Measurements from ENCODE around the gene ZFAND3.

The ZFAND3 gene

DNA sequence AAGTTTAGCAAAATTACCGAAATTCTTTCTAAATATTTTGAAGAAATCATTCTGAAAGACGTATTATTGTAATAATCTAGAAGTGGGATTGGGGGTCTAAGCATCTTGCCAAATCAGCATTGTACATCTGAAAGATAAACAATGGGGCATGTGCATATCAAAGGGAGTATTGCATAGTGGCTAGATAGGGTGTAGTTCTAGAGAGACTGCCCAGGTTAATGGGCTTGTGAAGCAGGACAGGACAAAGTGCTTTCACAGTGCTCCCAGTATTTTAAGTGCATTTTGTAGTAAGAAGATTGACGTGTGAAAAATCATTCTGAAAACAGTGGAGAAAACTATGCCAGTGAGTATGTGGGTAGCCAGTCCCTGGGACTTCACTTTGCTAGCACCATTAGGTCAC, 236.8 kb downstream of the ZFAND3 start:
- no peak for DNase-seq

DNA sequence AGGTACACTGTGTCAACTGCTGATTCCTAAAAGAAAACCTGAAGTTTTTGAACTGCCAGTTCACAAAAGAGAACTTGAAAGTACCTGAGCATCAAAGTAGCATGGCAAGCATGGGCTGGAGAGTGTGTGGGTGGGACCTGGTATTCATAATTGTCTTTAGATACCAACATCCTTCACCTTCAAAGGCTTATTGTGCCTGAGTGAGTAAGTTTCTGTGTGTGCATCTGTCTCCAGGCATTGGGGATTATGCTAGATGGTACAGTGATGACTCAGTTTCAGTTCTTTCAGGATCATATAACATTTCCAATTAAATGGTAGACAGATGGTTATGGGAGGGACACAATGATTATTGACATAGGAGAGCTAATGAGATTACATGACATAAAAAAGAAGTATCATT, 238.5 kb downstream of the ZFAND3 start:
- DNase-seq = no peak

DNA sequence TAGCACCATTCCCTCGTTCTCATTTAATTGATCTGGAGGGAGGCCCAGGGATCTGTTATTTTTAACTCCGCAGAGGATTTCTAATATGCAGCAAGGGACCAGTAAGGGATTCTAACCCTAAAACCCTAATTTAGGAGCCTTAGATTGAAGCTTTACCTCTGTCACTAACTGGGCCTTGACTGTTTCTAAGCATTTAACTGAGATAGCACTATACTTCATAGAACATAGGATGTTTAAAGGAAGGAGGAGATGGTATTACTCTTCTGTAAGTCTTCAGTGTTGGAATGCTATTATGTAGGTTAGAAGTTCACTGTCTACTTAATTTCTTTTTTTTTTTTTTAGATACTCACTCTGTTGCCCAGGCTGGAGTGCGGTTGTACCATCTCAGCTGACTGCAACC, 242.5 kb downstream of the ZFAND3 start:
- DNase-seq = no peak

DNA sequence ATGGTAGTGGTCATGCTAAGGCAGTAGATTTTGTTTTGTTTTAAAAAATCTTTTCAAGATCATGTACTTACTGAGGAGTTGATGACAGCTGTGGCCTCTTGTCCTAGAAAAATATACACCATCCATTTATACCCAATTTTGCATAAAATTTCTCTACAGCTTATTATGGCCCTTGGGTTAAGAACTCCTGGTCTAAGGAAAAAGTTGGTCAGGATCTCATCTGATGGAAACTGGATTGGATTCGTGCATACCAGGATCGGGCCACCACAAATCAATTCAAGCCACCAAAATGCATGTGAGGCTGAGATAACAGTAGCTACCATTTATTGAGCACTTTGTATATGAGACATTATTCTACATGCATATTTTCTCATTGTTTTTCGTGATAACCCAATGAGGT, 244.4 kb downstream of the ZFAND3 start:
- DNase-seq = no peak

DNA sequence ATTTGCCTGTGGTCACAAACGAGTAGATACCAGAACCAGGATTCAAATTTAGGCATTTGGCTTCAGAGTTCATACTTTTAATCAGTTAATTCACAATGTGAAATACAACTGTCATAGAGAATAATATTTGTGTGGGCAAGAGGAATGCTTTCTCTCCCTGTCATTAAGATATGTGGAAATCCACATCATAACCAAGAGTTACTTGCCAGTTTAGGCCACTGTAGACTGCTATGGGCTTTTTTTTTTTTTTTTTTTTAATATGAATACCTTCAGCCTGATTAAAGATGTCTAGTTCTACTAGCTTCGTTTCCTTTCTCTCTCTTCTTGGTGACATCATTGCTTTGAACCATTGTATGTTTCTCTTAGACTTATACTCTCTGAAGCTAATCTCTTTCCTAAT, 244.9 kb downstream of the ZFAND3 start:
- DNase-seq = no peak

DNA sequence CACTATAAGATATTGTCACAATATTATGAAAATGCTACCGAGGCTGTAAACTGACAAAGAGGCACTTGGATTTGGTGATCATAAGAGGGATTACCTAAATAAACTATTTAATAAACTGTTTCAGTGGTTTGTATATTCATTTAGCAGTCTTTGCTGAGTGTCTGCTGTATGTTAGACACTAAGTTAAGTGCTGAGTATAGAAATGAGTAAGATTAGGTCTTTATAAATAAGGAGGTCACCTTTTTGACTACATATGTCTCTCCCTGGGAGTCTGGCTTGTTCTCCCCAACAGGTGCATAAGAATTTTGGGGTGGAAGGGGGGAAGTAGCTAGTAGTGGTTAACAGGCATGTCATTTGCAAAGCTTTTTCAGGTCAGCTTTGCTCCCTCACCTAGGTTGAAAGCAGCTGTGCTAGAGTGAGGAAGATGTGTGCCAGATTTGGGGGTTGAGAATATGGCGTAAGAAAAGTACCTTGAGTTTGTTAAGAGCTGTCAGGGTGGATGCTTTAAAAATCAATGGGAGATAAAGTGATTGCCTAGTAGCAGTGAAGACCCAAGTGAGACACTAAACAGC, 246.3 kb downstream of the ZFAND3 start:
- DNase-seq = no peak

DNA sequence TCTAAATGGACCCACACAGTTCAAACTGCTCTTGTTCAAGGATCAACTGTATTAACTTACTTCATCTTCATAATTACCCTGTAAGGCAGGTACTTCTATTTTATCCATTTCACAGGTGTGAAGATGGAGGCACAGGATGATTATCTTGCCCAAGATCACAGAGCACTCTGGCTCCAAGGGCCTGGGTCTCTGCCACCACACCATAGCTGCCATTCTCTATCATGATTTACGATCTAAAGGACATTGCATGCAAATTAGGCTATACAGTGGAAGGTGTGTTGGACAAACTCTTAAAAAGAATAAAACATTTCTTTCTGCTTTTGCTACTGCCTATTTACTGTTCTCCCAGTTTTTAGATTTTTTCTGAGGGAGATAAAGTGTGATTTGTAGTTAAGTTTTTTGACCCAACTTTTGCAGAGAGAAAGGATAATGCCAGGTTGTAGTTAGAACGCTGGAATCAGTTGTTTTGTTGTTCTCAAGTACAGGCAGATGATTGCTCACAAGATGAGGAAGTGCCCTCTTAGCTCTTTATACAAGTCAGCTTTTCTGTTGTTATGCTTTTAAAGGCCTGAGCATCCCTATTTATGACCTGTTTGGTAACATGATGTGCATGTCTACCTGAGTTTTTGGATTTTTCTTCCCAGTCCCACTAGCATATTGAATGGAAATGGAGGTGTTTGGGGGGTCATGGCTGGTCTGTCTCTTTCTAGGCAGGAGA, 247.9 kb downstream of the ZFAND3 start:
- no peak for DNase-seq

DNA sequence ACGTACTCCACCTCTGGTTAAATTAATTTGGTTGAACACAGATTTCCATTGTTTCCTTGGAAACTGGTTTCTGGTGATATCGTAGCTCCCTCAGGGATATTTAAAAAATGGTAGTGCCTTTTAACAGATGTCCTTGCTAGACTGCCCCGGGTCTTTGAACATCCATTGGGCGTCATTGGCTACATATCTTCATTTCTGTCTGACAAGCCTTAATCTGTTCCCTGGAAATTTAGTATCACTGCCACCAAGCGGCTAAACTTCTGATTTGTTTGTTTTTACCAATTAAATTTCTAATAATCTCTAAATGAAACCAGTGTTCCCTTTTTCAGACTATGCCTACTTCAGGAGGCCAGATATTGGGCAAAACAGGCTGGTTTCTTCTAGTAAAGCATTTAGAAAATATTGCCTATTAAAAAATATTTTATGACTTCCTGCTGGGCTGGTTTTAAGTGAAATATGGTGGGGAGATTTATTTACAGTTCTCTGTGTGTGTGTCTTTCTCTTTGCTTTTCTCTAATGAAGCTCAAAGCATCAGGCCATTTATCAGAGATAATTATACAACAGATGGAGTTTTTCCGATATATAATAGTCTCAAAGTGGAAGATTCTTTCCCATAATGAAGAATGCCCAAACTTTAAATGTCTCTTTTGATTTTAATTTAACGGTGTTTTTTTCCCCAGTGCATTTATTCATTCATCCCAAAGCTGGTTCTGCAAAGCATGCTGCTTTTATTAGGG, 249.5 kb downstream of the ZFAND3 start:
- DNase-seq = peak; percentile 13

DNA sequence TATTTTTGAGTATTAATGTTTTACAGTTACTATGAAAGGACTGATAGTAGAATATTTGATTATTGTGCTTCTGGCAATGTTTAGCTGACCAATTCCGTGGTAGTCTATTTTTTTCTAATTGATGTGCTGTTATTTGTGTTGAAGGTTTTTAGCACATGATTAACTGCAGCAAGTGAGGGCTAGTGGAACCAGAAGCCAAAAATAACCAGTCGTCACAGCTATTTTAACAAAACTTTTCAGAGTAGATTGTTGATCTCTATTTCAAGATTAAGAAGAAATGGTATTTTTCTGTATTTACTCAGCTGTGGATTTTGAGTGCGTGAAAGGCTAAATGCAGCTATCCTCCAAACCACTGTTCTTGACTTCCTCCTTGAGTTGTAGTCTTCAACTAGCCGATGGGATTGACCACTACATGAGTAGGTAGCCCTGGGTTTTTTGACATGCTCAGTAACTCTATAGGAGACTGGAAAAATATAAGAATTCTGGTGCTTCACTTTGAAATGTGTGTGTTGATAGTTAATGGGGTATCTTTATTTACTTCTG, 258.0 kb downstream of the ZFAND3 start:
- no peak for DNase-seq

DNA sequence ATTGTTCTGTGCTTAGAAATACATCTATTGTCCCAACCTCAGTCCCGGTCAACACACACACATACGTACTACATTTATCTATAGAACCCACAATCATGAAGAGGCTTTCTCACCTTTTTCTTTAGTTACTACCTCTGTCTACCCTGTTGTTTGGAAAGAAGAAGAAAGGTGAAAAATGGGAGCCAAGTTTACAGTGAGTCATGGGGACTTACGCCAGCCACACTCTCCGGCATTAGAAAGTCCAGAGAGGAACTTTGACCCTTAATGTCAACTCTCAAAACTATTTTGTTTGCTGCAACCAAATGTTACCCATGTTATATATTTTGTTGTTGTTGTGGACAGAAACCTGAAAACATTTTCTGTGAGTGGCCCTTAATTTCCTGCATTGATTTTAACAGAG, 259.1 kb downstream of the ZFAND3 start:
- no peak for DNase-seq

DNA sequence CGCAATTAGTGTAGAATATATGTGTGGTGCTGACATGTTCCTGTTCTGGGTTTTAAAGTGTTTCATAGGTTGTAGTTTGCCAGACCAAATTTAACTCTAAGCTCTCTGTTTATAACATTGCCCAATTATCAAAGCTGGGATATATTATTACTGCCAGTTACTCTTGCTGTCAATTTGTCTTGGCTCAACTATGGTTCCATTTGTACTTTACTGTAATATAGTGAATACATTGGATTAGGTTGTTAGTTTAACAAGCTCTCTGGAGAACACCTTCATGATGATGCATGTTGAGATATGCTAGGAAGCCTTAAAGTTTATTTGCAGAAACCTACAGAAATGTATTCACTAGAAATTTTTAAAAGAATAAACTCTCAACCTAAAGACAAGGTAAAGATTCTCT, 259.6 kb downstream of the ZFAND3 start:
- no peak for DNase-seq

DNA sequence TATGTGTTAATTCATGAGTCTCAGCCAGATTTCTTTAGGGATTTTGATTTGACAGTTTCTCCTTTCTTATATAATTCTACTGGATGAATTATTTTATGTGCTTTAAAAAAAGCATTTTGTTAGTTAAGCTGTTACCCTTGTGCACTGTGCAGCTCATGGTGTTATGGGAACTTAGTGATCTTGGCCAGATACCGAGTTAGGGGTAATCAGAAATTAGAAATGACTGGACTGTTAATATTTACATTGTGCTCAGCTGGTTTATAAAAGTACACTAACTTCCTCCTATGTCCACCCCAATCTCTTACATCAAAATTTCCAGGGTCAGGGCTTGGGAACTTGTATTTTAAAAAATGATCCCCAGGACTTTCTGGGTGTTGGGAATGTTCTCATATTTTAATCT, 260.0 kb downstream of the ZFAND3 start:
- DNase-seq = no peak

DNA sequence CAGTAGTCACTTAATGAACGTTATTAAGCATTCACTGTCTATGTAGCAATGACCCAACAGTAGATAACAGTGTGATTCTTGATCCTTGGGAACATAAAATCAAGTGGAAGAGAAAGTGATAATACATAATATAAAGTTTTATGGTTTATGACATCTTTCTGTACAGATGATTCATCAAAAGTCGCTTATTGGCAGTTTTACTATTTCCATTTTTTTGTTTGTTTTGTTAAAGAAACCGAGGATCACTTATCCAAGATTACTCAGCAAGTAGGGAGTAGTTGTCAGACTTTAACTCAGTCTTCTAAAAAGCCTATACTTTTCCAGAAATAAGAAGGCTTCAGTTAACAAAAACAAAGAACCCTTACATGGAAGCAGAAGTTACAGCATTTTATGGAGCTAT, 260.8 kb downstream of the ZFAND3 start:
- no peak for DNase-seq

DNA sequence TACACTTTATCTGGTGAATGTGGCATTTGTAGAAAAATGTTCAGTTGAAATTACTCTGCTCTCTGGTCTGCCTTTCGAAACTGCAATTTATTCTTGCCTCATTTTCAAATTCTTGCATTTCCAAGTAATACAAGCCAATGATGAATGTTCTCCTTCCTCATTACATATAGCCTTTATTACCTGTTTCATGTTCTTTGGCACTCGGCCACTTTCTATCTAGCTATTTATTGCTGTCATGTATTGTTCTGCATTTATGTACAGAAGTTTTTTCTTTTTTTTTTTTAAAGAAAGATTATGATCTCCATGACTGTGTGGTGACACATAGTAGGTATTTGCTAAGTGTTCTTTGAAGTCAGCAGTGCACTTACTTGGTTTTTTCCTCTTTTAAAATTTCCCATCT, 261.4 kb downstream of the ZFAND3 start:
- no peak for DNase-seq

DNA sequence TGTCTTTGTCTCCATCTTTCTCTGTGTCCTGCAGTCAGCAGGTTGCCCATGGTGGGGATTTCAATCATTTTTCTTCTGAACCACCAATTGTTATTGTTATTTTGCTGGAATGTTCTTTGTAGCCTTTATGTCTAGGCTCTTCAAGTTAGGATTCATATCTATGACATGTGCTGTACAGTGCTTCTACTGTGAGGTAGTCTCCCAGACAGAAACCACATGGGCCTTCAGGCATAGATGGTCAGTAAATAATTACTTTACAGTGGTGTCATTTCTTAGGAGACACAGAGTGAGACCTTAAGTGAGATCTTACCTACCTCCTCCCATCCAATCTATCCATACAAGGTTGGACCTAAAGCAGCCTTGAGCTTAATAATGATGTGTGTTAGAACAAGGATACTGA, 265.5 kb downstream of the ZFAND3 start:
- DNase-seq = no peak

DNA sequence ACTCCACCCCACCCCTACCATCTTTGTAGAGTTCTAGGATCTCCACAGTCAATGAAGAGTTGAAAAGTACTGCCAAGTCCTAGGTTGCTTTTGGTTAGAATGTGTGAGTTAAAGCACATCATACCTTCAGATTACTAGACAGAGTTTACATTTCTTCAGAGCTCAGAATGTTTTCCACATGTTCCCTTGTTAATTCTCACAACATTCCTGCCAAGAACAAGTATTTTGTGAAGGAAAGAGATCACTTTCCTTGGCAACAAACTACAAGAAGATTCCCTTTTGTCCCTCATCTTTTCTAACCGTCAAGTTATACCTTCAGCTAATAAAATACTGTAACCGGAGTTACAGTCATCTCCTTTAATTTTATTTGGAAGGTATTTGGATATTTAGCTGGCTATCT, 266.8 kb downstream of the ZFAND3 start:
- DNase-seq = no peak

DNA sequence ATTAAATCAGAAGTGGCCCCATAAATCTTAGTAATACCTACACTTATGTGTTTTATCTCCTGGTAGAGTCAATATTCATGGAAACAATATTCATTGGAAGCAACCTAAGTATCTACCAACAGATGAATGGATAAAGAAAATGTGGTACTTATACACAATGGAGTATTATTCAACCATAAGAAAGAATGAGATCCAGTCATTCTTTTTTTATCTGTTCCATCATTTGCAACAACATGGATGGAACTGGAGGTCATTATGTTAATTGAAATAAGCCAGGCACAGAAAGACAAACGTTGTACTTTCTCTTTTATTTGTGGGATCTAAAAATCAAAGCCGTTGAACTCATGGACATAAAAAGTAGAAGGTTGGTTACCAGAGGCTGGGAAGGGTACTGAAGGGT, 268.5 kb downstream of the ZFAND3 start:
- no peak for DNase-seq

DNA sequence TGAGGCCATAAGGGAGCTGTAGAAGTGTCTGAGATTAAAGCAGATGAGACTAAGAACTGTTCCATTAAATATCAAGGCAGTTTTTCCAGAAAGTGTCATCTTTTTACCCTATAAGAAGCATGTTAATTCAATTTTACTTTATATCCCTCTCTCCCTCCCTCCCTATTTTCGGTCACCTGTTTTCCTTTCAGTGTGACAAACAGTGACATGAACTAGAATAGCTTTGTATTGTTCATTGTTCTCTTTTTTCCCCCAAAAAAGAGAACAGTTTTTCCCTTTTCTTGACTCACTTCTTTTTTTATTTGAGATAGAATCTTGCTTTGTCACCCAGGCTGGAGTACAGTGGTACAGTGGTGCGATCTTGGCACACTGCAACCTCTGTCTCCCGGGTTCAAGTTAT, 269.3 kb downstream of the ZFAND3 start:
- peak; percentile 57 for DNase-seq

DNA sequence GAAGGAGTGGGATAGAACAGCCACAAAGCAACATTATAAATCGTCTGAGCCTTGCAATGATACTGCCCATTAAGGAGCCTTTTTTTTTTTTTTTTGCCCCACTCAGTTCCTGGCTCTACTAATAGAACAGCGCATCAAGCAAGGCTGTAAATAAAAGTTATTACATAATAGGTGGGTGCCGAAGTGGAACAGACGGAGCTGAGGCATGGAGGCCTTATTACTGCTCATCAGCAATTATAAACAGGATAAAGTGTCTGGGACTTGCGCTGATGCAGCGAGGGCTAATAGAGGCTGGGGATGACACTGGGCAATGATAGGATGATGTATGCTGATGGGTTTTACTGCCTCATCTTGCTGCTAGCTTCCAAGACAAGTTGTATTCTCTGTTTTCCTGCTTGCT, 272.1 kb downstream of the ZFAND3 start:
- no peak for DNase-seq

DNA sequence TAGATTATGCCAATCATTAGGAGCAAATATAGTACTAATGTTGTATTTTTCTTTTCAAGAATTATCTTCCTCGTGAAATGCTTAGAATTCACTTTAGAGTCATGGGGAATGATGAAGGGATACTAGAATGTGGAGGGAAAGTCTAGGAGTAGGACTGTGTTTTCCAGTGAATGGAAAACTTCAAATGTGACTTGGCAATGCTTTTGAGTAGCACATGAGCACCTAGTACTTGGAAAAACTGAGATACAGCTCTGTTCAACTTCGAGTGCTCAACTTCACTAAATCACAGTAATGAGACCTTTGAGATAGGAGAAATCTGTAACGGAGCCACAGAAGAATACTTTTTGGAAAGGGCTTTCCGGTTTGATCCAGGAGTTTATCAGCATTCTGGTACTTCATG, 272.9 kb downstream of the ZFAND3 start:
- DNase-seq = no peak

DNA sequence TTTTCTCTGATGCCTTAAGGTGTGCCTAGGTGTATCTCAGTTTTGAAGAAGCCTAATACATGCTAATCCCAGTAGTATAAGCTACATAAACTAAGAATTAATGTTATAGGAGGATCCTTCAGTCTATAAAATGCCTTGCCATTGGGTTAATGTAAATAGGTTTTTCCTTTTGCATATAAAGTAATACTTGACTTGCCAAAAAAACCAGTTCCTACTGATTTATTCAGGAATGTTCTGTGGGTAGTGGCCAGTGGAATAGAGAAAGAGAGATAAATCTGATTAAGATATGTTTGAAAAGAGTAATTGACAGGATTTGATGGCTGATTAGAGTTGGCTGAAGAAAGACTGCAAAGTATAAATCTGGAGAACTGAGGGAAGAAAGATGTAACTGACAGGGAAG, 273.4 kb downstream of the ZFAND3 start:
- no peak for DNase-seq

DNA sequence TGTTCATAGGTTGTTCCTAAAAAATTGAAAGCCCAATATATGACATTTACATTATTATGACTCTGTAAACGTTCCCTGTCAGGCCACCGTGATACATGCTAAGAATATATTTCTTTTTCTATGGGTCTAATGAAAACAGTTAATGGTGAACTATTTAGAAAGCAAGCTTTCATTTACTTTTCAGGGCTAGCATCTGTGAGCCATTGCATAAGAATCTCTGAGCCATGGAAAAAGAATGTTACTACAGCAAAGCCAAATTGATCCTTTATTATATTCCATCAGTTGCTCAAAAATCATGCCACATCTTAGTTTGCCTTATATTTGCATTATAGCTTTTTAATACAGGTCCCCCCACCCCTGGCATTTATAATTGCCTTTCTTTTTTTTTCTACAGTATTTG, 275.5 kb downstream of the ZFAND3 start:
- no peak for DNase-seq

DNA sequence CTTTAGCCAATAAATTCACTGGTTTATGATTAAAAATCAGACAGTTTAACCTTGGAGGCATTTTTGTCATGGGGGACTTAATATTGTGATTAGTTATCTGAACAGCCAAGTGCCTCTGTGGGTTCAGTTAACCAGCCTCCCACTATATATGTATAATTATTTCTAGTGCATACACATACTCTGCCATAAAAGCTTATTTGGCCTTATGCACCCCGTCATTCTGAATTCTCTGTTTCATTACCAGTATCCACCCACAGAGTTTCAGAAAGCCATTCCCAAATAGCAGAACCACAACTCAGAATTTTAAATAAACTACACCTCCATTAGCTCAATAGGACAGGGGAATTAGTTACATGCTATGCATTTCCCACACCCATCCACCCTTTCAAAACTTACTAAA, 279.7 kb downstream of the ZFAND3 start:
- DNase-seq = no peak

DNA sequence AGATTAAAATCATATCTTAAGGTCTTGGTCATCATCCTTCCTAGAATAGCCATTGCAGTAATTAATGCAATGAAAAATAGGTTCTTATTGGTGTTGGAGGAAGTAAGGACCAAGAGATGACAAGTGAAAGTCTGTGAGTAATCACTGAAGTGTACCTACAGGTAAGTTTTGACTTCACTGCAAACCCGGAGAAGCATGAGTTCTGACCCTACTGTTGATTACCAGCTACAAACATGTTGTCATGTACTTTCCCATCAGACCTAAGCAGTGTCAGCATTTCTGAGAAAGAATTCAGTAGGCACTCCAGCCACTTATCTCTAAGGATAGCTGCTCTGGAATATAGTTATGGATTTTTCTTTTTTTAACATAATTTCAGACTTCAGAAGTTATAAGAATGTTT, 280.9 kb downstream of the ZFAND3 start:
- no peak for DNase-seq
